PC-9 (cell line): ENCODE results near the gene GPC5. TPM values are rescaled to one million over a fixed set of nuclear protein-coding genes. Genes with fewer than 3 reads are reported as not detected.

ENCODE experiments used
- BruUV-seq: library from RNA; stranded (reverse); fragments of 400-500 nt; replicated peaks from 2 replicates; lab custom pipeline; 2021; lab: Mats Ljungman, UMichigan
- CTCF ChIA-PET: fragments of 300-600 bp; sonication (Branson Sonifier 250); formaldehyde crosslinking; loops from one replicate; lab custom pipeline; 2022; ENCODE audit warnings: antibody characterized with exemption; lab: Charles Lee
- POLR2A ChIA-PET: fragments of 300-600 bp; sonication (Branson Sonifier 250); formaldehyde crosslinking; loops from one replicate; lab custom pipeline; 2022; ENCODE audit warnings: antibody characterized with exemption; ENCODE audit not compliant: unreplicated experiment; lab: Charles Lee
- DNase-seq, 2 experiments: peaks; one replicate each; pipeline versions ENCODE4 v3.0.0 to v3.0.0-alpha.2; 2015 to 2022; ENCODE audit warnings: mixed read lengths in 1 of 2
- H2AFZ ChIP-seq: fragments of 200-600 bp; sonication (generic); 2 replicates; pipeline ENCODE4 v1.8.1; 2017; ENCODE audit warnings: antibody characterized with exemption
- H3F3A ChIP-seq: fragments of 200-600 bp; sonication (generic); 2 replicates; pipeline ENCODE4 v1.8.1; 2017; ENCODE audit warnings: antibody characterized with exemption, mild to moderate bottlenecking, low read depth; ENCODE audit not compliant: insufficient read depth
- H3K27ac ChIP-seq: fragments of 200-600 bp; sonication (generic); 2 replicates; pipeline ENCODE4 v1.6.1; 2016; ENCODE audit warnings: mixed run types
- H3K27me3 ChIP-seq: fragments of 200-600 bp; sonication (generic); 2 replicates; pipeline ENCODE4 v1.6.1; 2016; ENCODE audit warnings: low read depth, mixed run types; ENCODE audit not compliant: insufficient read depth
- H3K36me3 ChIP-seq: fragments of 200-600 bp; sonication (generic); 2 replicates; pipeline ENCODE4 v1.6.1; 2016; ENCODE audit warnings: low read depth, mixed run types
- H3K4me1 ChIP-seq: fragments of 200-600 bp; sonication (generic); replicated peaks from 2 replicates; pipeline ENCODE4 v1.6.1; 2016; ENCODE audit warnings: mixed run types; ENCODE audit not compliant: insufficient read depth
- H3K4me2 ChIP-seq: fragments of 200-600 bp; sonication (generic); 2 replicates; pipeline ENCODE4 v1.6.1; 2017; ENCODE audit warnings: mixed run types
- H3K4me3 ChIP-seq: fragments of 200-600 bp; sonication (generic); 2 replicates; pipeline ENCODE4 v1.6.1; 2016; ENCODE audit warnings: mixed run types
- H3K79me2 ChIP-seq: fragments of 200-600 bp; sonication (generic); 2 replicates; pipeline ENCODE4 v1.6.1; 2017; ENCODE audit warnings: low read depth, mixed run types
- H3K9me2 ChIP-seq: fragments of 200-600 bp; sonication (generic); 2 replicates; pipeline ENCODE4 v1.8.1; 2017; ENCODE audit warnings: mild to moderate bottlenecking; ENCODE audit not compliant: insufficient read depth
- H3K9me3 ChIP-seq: fragments of 200-600 bp; sonication (generic); 2 replicates; pipeline ENCODE4 v1.8.1; 2016; ENCODE audit warnings: low read depth; ENCODE audit not compliant: insufficient read depth
- H4K20me1 ChIP-seq: fragments of 200-600 bp; sonication (generic); 2 replicates; pipeline ENCODE4 v1.8.1; 2017; ENCODE audit not compliant: insufficient read depth
- EZH2 ChIP-seq: fragments of 200-600 bp; sonication (generic); IDR thresholded peaks from 2 replicates; pipeline ENCODE4 v1.8.0; 2017; ENCODE audit warnings: antibody characterized with exemption, low read depth
- intact Hi-C: fragments of 100-400 bp; cut with micrococcal nuclease; formaldehyde crosslinking; loops from one replicate; pipeline ENCODE4 v1.10.0; 2022; ENCODE audit not compliant: unreplicated experiment
- total RNA-seq: library from RNA; stranded (reverse); gene quantifications from 2 replicates; pipeline ENCODE4 v1.2.3, GENCODE V29; 2021
- TF ChIP-seq, protein P1 (sequence below): fragments of 200-600 bp; sonication (generic); conservative IDR thresholded peaks from 2 replicates; pipeline ENCODE4 v1.6.1; 2017; ENCODE audit warnings: mixed run types, antibody characterized with exemption, mild to moderate bottlenecking, moderate library complexity

The GPC5 gene
- total RNA-seq, 1 experiment from 2014 or later: not detected

DNA sequence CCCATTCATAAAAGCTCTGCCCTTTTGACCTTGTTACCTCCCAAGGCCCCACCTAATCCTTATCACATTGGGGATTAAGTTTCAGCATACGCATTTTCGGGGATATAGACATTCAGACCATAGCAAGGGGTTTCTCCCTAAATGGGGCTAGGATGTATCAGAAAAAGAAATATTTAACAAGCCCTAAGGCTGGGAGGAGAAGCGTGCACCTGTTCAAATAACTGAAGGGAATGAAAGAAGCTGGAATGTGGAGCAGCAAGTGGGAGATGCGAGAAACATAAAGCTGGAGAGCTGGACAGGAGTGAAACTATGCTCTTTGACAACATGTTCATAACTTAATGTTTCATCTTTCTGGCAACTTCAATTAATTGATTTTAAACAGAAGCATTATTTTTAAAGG, 1016.4 kb downstream of the GPC5 start:
- no peak overlapping the region for H2AFZ ChIP-seq
- POLR2A ChIA-PET: no interaction called here
- H4K20me1 ChIP-seq: no peaks in the 10 kb centered on the region
- no peak overlapping the region for H3K27ac ChIP-seq
- CTCF ChIA-PET: no interaction called here
- no peaks in the 10 kb centered on the region for H3K9me3 ChIP-seq
- no peak overlapping the region for H3K4me2 ChIP-seq
- BruUV-seq: no TSS peak
- intact Hi-C loops: no loop called here
- H3F3A ChIP-seq: no peaks in the 10 kb centered on the region
- no peaks in the 10 kb centered on the region for H3K9me2 ChIP-seq
- TF ChIP-seq EZH2: no peak
- TF ChIP-seq, protein P1, sequence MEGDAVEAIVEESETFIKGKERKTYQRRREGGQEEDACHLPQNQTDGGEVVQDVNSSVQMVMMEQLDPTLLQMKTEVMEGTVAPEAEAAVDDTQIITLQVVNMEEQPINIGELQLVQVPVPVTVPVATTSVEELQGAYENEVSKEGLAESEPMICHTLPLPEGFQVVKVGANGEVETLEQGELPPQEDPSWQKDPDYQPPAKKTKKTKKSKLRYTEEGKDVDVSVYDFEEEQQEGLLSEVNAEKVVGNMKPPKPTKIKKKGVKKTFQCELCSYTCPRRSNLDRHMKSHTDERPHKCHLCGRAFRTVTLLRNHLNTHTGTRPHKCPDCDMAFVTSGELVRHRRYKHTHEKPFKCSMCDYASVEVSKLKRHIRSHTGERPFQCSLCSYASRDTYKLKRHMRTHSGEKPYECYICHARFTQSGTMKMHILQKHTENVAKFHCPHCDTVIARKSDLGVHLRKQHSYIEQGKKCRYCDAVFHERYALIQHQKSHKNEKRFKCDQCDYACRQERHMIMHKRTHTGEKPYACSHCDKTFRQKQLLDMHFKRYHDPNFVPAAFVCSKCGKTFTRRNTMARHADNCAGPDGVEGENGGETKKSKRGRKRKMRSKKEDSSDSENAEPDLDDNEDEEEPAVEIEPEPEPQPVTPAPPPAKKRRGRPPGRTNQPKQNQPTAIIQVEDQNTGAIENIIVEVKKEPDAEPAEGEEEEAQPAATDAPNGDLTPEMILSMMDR: no peak
- H3K27me3 ChIP-seq: no peaks in the 10 kb centered on the region
- no peak overlapping the region for H3K4me3 ChIP-seq
- no peaks in the 10 kb centered on the region for H3K4me1 ChIP-seq
- no peaks in the 10 kb centered on the region for H3K36me3 ChIP-seq
- no peaks in the 10 kb centered on the region for H3K79me2 ChIP-seq
- no peak for DNase-seq

DNA sequence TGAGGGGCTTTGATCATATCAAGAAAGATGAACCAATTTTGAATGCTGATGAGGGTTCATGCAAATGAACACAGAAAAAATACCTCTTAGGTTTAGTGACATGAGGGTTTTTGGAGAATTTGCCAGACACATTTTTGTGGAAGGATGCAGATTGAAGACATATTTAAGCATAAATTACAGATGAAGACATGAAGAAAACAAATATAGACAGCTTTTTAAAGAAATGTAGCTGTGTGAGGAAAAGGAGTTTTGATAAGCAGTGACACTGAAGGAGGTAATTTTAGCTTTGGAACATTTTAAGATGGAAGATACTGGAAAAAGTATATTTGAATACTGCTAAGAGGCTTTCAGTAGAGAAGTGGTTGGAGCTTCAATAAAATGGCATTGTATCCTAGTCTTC, 1017.4 kb downstream of the GPC5 start:
- Histone ChIP-seq H3K9me2 (no peaks in the 10 kb centered on the region), H3K27ac (no peak overlapping the region), H3K79me2 (no peaks in the 10 kb centered on the region), H2AFZ (no peak overlapping the region), H3K4me3 (no peak overlapping the region), H4K20me1 (no peaks in the 10 kb centered on the region), H3K9me3 (no peaks in the 10 kb centered on the region), H3K4me2 (no peak overlapping the region), H3F3A (no peaks in the 10 kb centered on the region), H3K36me3 (no peaks in the 10 kb centered on the region), H3K4me1 (no peaks in the 10 kb centered on the region), H3K27me3 (no peaks in the 10 kb centered on the region)
- no peak for TF ChIP-seq EZH2
- TF ChIP-seq, protein P1: no peak
- POLR2A ChIA-PET: no interaction called here
- intact Hi-C loops: no loop called here
- CTCF ChIA-PET: no interaction called here
- BruUV-seq: no TSS peak
- DNase-seq: no peak

DNA sequence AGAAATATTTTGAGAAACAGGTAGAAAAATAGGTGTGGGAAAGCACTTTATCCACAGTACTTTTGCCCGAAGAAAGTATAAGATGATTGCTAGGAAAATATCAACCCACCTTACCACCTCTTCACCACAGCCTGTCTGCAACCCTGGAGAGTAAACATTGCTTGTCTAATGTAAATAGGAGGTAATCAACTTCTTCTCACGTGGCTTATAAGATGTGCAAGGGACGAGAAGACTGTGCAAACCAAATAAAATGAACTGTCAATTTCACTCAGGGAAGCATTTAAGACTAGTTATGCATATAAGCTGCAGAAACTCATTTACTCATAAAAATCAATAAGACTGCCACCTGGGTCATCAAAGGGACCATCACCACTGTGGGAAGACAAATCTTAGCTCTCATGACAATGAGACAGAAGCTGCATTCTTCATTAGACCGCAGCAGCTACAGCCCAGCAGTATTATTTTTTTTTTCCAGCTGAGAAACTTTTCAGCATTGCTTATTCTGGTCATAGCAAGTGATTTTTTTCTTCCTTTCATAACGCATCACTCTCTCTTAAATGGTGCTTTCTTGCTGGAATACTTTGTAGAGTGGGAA, 1020.5 kb downstream of the GPC5 start:
- CTCF ChIA-PET: no interaction called here
- DNase-seq: no peak
- Histone ChIP-seq H3K9me3 (no peaks in the 10 kb centered on the region), H3K4me3 (no peak overlapping the region), H3F3A (no peaks in the 10 kb centered on the region), H3K9me2 (no peaks in the 10 kb centered on the region), H3K27me3 (no peaks in the 10 kb centered on the region), H3K27ac (no peak overlapping the region), H2AFZ (no peak overlapping the region), H3K4me1 (no peaks in the 10 kb centered on the region), H4K20me1 (no peaks in the 10 kb centered on the region), H3K79me2 (no peaks in the 10 kb centered on the region), H3K4me2 (no peak overlapping the region), H3K36me3 (no peaks in the 10 kb centered on the region)
- POLR2A ChIA-PET: no interaction called here
- intact Hi-C loops: no loop called here
- no TSS peak for BruUV-seq
- TF ChIP-seq EZH2: no peak
- TF ChIP-seq, protein P1: no peak
